ENCODE measurements around the gene DPPA5. TPM values are rescaled to one million over a fixed set of nuclear protein-coding genes. Genes with fewer than 3 reads are reported as not detected.

DPPA5 gene
- total RNA-seq, 1 donor from 2014 or later = not detected

DNA sequence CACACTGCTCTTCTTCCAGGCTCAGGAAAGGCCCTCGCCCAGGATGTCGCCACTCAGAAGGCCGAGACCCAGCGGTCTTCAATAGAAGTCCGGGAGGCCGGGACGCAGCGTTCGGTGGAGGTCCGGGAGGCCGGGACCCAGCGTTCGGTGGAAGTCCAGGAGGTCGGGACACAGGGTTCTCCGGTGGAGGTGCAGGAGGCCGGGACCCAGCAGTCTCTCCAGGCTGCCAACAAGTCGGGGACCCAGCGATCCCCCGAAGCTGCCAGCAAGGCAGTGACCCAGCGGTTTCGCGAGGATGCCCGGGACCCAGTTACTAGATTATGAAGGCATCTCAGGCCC is 9.4 kb upstream of the DPPA5 start:
- no peak for DNase-seq
- H3K36me3 ChIP-seq = no peaks in the 10 kb centered on the region
- H3K4me3 ChIP-seq = no peak overlapping the region
- H3K27ac ChIP-seq (replicated peaks) = no peak overlapping the region
- H3K4me1 ChIP-seq = no peaks in the 10 kb centered on the region
- no peaks in the 10 kb centered on the region for H3K9me3 ChIP-seq (replicated peaks)
- intact Hi-C loops (cut with micrococcal nuclease) = no loop called here
- peaks cover 11% of the 10 kb centered on the region for H3K27me3 ChIP-seq (ENCODE audit: low read depth)
- TF ChIP-seq, protein P1, sequence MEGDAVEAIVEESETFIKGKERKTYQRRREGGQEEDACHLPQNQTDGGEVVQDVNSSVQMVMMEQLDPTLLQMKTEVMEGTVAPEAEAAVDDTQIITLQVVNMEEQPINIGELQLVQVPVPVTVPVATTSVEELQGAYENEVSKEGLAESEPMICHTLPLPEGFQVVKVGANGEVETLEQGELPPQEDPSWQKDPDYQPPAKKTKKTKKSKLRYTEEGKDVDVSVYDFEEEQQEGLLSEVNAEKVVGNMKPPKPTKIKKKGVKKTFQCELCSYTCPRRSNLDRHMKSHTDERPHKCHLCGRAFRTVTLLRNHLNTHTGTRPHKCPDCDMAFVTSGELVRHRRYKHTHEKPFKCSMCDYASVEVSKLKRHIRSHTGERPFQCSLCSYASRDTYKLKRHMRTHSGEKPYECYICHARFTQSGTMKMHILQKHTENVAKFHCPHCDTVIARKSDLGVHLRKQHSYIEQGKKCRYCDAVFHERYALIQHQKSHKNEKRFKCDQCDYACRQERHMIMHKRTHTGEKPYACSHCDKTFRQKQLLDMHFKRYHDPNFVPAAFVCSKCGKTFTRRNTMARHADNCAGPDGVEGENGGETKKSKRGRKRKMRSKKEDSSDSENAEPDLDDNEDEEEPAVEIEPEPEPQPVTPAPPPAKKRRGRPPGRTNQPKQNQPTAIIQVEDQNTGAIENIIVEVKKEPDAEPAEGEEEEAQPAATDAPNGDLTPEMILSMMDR (IDR thresholded peaks at IDR 0.05; ENCODE audit: borderline replicate concordance) = no peak

DNA sequence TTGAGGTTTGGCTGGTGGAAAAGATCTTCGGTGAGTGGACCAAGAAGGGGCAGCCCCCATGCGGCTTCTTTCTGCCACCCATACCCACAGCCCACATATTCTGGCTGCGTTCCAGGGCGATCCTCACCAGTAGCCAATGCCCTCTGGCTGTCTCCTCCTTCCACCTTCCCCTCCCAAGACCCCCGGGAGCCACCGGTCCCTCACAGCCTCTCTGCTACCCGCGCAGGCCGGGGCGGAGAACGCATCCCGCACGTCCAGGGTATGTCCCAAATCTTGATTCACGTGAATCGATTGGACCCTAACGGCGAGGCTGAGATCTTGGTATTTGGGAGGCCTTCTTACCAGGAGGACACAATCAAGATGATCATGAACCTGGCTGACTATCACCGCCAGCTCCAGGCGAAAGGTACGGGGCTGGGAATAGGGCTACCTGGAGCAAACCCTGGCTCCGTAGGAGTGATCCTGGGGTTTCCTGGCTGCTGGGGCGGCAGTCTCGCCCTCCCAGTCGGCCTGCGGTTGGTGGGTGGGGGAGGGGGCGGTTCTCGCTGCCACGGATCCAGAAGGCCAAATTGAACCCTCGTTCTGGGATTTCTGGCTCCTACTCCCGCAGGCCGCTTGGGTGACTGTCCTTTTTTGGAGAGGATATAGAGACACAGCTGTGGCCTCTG is 8.9 kb upstream of the DPPA5 start:
- H3K36me3 ChIP-seq = no peaks in the 10 kb centered on the region
- H3K27ac ChIP-seq (replicated peaks) = no peak overlapping the region
- intact Hi-C loops (cut with micrococcal nuclease) = no loop called here
- H3K27me3 ChIP-seq (ENCODE audit: low read depth) = peaks cover 11% of the 10 kb centered on the region
- H3K4me3 ChIP-seq = no peak overlapping the region
- H3K9me3 ChIP-seq (replicated peaks) = no peaks in the 10 kb centered on the region
- H3K4me1 ChIP-seq = no peaks in the 10 kb centered on the region
- TF ChIP-seq, protein P1 (IDR thresholded peaks at IDR 0.05; ENCODE audit: borderline replicate concordance) = no peak
- DNase-seq = no peak

DNA sequence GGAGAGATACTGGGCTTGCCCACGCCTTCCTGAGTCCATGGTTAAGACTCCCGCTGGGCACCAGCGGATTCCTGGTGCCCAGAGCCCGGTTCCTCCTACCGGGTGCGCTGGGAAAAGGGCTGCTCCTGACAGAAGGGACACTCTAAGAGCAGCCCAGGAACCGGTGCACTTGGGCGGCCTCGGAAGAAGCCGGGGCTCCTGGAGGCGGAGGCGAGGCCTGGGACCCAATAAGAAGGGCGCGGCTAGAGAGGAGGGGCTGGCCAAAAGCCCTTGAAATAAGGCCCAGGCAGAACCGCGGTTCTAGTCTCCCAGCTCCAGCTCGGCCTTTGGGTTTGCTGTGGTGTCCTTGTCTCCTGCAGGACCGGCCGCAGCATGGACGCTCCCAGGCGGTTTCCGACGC is 8.3 kb upstream of the DPPA5 start, which contains the start of gene KHDC3L:
TSS of gene KHDC3L (plus strand) at position 301 of the 400 bp plus-strand sequence. CDS start at position 373, 72 bp downstream.
- TF ChIP-seq, protein P1 (IDR thresholded peaks at IDR 0.05; ENCODE audit: borderline replicate concordance) = no peak
- no peaks in the 10 kb centered on the region for H3K9me3 ChIP-seq (replicated peaks)
- H3K36me3 ChIP-seq = no peaks in the 10 kb centered on the region
- intact Hi-C loops (cut with micrococcal nuclease) = no loop called here
- no peak for DNase-seq
- no peaks in the 10 kb centered on the region for H3K4me1 ChIP-seq
- H3K27me3 ChIP-seq (ENCODE audit: low read depth) = peaks cover 11% of the 10 kb centered on the region
- no peak within 1 kb of the TSS for H3K27ac ChIP-seq (replicated peaks)
- H3K4me3 ChIP-seq = no peak within 1 kb of the TSS

DNA sequence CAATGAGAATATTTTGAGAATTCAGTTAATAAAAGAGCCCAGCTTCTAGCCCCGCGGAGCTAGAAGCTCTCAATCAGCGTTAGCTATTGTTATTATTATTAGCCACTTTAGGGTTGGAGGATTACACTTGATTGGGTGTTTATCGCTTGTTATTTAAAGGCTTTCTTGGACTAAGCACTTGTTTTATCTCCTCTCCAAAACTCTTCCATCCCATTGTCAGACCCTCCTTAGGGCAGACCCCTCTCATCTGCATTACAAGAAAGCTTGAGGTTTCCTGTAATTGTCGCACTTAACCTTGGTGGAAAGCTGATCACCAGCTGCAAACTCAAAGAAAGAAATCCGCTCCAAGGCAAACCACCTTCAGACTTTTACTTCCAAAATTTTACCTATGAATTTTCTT is 4.8 kb downstream of the DPPA5 start:
- H3K27ac ChIP-seq (replicated peaks) = no peak overlapping the region
- no peaks in the 10 kb centered on the region for H3K9me3 ChIP-seq (replicated peaks)
- H3K27me3 ChIP-seq (ENCODE audit: low read depth) = peaks cover 82% of the 10 kb centered on the region
- no peaks in the 10 kb centered on the region for H3K36me3 ChIP-seq
- H3K4me3 ChIP-seq = no peak overlapping the region
- TF ChIP-seq, protein P1 (IDR thresholded peaks at IDR 0.05; ENCODE audit: borderline replicate concordance) = no peak
- H3K4me1 ChIP-seq = no peaks in the 10 kb centered on the region
- intact Hi-C loops (cut with micrococcal nuclease) = no loop called here
- DNase-seq = no peak

DNA sequence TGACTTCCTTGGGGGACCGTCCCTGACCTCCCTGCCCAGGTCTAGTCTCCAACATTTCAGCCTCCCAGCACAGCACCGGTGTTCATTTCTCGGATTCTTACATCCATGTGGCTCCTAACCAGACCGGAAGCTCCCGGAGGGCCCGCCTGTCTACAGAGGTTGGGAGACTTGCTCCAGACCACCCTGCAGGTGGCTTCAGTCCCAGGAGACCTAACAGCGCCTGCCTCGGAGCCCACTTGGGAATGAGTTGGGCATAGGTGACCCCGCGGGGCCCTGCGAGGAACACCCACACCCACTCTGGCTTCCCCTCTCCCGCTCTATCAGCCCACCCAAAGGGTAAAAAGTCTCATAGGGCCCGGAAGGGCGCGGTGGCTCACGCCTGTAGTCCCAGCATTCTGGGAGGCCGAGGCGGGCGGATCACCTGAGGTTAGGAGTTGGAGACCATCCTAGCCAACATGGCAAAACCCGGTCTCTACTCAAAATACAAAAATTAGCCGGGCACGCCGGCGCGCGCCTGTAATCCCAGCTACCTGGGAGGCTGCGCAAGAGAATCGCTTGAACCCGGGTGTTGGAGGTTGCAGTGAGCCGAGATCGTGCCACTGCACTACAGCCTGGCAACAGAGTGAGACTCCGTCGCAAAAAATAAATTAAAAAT is 5.4 kb downstream of the DPPA5 start:
- Histone ChIP-seq H3K4me3 (no peak overlapping the region), H3K9me3 (replicated peaks) (no peaks in the 10 kb centered on the region), H3K4me1 (no peaks in the 10 kb centered on the region), H3K36me3 (no peaks in the 10 kb centered on the region), H3K27me3 (ENCODE audit: low read depth) (peaks cover 75% of the 10 kb centered on the region), H3K27ac (replicated peaks) (no peak overlapping the region)
- TF ChIP-seq, protein P1 (IDR thresholded peaks at IDR 0.05; ENCODE audit: borderline replicate concordance) = no peak
- DNase-seq = no peak
- intact Hi-C loops (cut with micrococcal nuclease) = no loop called here
